ENCODE measurements around the gene FXYD5.

DNA sequence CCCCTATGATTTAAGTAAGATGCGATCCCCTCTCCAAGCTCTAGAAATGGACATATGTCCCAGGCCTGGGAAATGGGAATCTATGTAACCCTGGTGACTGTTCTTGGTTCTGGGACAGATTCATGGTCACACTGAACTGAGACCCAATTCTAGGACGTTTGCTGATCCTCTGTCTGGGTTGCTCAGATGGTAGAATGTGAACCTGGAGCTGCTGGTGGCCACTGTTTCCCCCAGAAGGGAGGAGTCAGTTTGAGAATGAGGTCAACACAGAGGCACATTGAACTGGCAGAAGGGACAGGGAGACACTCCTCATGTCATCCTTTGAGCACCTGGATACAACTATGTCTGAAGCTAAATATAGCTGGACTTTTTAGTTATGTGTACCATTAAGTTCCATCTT is 44.9 kb downstream of the FXYD5 start:
- TF ChIP-seq, protein P1, sequence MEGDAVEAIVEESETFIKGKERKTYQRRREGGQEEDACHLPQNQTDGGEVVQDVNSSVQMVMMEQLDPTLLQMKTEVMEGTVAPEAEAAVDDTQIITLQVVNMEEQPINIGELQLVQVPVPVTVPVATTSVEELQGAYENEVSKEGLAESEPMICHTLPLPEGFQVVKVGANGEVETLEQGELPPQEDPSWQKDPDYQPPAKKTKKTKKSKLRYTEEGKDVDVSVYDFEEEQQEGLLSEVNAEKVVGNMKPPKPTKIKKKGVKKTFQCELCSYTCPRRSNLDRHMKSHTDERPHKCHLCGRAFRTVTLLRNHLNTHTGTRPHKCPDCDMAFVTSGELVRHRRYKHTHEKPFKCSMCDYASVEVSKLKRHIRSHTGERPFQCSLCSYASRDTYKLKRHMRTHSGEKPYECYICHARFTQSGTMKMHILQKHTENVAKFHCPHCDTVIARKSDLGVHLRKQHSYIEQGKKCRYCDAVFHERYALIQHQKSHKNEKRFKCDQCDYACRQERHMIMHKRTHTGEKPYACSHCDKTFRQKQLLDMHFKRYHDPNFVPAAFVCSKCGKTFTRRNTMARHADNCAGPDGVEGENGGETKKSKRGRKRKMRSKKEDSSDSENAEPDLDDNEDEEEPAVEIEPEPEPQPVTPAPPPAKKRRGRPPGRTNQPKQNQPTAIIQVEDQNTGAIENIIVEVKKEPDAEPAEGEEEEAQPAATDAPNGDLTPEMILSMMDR (IDR thresholded peaks at IDR 0.05) = no peak
- TF ChIP-seq, protein P2, sequence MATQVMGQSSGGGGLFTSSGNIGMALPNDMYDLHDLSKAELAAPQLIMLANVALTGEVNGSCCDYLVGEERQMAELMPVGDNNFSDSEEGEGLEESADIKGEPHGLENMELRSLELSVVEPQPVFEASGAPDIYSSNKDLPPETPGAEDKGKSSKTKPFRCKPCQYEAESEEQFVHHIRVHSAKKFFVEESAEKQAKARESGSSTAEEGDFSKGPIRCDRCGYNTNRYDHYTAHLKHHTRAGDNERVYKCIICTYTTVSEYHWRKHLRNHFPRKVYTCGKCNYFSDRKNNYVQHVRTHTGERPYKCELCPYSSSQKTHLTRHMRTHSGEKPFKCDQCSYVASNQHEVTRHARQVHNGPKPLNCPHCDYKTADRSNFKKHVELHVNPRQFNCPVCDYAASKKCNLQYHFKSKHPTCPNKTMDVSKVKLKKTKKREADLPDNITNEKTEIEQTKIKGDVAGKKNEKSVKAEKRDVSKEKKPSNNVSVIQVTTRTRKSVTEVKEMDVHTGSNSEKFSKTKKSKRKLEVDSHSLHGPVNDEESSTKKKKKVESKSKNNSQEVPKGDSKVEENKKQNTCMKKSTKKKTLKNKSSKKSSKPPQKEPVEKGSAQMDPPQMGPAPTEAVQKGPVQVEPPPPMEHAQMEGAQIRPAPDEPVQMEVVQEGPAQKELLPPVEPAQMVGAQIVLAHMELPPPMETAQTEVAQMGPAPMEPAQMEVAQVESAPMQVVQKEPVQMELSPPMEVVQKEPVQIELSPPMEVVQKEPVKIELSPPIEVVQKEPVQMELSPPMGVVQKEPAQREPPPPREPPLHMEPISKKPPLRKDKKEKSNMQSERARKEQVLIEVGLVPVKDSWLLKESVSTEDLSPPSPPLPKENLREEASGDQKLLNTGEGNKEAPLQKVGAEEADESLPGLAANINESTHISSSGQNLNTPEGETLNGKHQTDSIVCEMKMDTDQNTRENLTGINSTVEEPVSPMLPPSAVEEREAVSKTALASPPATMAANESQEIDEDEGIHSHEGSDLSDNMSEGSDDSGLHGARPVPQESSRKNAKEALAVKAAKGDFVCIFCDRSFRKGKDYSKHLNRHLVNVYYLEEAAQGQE (IDR thresholded peaks at IDR 0.05) = no peak
- TF ChIP-seq, protein P3, sequence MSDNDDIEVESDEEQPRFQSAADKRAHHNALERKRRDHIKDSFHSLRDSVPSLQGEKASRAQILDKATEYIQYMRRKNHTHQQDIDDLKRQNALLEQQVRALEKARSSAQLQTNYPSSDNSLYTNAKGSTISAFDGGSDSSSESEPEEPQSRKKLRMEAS (IDR thresholded peaks at IDR 0.05) = no peak
- TF ChIP-seq NFE2L2 (conservative IDR thresholded peaks at IDR 0.05; ENCODE audit: low read length) = no peak
- TF ChIP-seq EP300 (IDR thresholded peaks at IDR 0.05) = no peak
- TF ChIP-seq MAZ (IDR thresholded peaks at IDR 0.05; ENCODE audit: borderline replicate concordance, low read depth, low read length) = no peak
- TF ChIP-seq HEYL (CRISPR knock-in tag; IDR thresholded peaks at IDR 0.05) = no peak
